AG04450 (cell line): ENCODE measurements around the gene TRPM5. TPM values are rescaled to one million over a fixed set of nuclear protein-coding genes. Genes with fewer than 3 reads are reported as not detected.

Source experiments
- CTCF ChIA-PET: fragments of 300-600, 350-600 bp; formaldehyde crosslinking; extraction: SDS; loops from one replicate; lab custom pipeline; 2022; ENCODE audit warnings: antibody characterized with exemption, inconsistent platforms; lab: Charles Lee
- POLR2A ChIA-PET: fragments of 350-600 bp; formaldehyde crosslinking; extraction: SDS; loops from one replicate; lab custom pipeline; 2021; ENCODE audit warnings: antibody characterized with exemption, inconsistent platforms; lab: Yijun Ruan, JAX
- DNase-seq: peaks from one replicate; pipeline ENCODE4 v3.0.0-alpha.2; 2011; ENCODE audit warnings: low read depth, low spot score
- H3K27ac ChIP-seq: one replicate; pipeline ENCODE4 v1.5.1; 2012; ENCODE audit warnings: low read depth, low read length, control low read depth
- H3K27me3 ChIP-seq: one replicate; pipeline ENCODE4 v1.6.0; 2012; ENCODE audit warnings: low read length; ENCODE audit not compliant: control insufficient read depth, insufficient read depth
- H3K4me3 ChIP-seq: 2 replicates; pipeline ENCODE4 v1.5.1; 2011; ENCODE audit warnings: mild to moderate bottlenecking, low read depth, low read length, control low read depth
- H3K9me3 ChIP-seq: 2 replicates; pipeline ENCODE4 v1.5.1; 2012; ENCODE audit warnings: low read length; ENCODE audit not compliant: control insufficient read depth, insufficient read depth
- polyA plus RNA-seq: library from polyadenylated mRNA; depleted of rRNA; stranded (reverse); fragments of >200 nt; gene quantifications from 2 replicates; pipeline ENCODE4 v1.2.3, GENCODE V29; 2011
- TF ChIP-seq, protein P1 (sequence below): IDR thresholded peaks from 2 replicates; pipeline ENCODE4 v1.5.1; 2011; ENCODE audit warnings: low read depth, low read length, control low read depth, inconsistent platforms

The TRPM5 gene
- polyA plus RNA-seq, 1 experiment, result not detected

DNA sequence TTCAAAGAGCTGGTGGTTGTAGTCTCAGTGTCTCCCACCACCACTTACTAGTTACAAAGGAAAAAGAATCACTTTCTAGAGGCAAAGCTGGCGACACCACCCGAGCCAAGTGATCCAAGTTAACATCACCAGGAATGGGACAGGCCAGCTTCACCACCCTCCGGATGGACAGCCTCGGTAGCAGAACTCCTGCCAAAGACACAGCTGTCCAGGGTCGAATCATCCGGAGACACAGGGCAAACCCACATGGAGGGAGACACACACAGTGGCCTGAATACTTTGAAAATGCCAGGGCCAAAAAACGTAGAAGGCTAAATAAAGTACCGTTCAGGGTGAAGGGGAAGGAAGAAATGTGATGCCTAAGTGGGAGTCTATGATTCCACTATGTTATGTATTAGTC, 33.6 kb upstream of the TRPM5 start:
- ChIA-PET POLR2A (no interaction called here), CTCF (no interaction called here)
- TF ChIP-seq, protein P1, sequence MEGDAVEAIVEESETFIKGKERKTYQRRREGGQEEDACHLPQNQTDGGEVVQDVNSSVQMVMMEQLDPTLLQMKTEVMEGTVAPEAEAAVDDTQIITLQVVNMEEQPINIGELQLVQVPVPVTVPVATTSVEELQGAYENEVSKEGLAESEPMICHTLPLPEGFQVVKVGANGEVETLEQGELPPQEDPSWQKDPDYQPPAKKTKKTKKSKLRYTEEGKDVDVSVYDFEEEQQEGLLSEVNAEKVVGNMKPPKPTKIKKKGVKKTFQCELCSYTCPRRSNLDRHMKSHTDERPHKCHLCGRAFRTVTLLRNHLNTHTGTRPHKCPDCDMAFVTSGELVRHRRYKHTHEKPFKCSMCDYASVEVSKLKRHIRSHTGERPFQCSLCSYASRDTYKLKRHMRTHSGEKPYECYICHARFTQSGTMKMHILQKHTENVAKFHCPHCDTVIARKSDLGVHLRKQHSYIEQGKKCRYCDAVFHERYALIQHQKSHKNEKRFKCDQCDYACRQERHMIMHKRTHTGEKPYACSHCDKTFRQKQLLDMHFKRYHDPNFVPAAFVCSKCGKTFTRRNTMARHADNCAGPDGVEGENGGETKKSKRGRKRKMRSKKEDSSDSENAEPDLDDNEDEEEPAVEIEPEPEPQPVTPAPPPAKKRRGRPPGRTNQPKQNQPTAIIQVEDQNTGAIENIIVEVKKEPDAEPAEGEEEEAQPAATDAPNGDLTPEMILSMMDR, result no peak
- H3K27me3 ChIP-seq, result peaks cover 12% of the 10 kb centered on the region
- H3K4me3 ChIP-seq, result no peak overlapping the region
- peaks cover 8% of the 10 kb centered on the region; the same call in 1 of the 2 replicates for H3K9me3 ChIP-seq
- no peak overlapping the region for H3K27ac ChIP-seq
- DNase-seq, result no peak

DNA sequence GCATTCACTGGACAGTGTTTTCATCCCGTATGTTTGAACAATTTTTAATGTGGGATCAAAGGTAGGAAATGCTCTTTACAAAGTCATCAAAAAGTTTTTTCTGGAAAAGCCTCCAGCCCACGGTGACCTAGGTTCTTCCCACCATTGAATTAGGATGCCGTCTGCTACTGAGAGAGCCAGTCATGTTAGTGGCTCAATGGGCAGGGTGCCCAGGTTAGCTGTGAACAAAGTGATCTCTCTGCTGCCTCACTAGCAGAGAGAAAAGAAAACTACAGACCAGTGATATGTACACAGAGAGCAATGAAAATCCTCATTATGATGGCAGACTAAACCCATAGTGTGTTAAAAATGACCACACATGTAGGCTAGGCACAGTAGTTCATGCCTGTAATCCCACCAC, 32.9 kb upstream of the TRPM5 start:
- no peak overlapping the region for H3K4me3 ChIP-seq
- CTCF ChIA-PET, result no interaction called here
- H3K27me3 ChIP-seq, result peaks cover 9% of the 10 kb centered on the region
- TF ChIP-seq, protein P1, result no peak
- H3K27ac ChIP-seq, result no peak overlapping the region
- peaks cover 8% of the 10 kb centered on the region; the same call in 1 of the 2 replicates for H3K9me3 ChIP-seq
- POLR2A ChIA-PET, result no interaction called here
- DNase-seq, result no peak

DNA sequence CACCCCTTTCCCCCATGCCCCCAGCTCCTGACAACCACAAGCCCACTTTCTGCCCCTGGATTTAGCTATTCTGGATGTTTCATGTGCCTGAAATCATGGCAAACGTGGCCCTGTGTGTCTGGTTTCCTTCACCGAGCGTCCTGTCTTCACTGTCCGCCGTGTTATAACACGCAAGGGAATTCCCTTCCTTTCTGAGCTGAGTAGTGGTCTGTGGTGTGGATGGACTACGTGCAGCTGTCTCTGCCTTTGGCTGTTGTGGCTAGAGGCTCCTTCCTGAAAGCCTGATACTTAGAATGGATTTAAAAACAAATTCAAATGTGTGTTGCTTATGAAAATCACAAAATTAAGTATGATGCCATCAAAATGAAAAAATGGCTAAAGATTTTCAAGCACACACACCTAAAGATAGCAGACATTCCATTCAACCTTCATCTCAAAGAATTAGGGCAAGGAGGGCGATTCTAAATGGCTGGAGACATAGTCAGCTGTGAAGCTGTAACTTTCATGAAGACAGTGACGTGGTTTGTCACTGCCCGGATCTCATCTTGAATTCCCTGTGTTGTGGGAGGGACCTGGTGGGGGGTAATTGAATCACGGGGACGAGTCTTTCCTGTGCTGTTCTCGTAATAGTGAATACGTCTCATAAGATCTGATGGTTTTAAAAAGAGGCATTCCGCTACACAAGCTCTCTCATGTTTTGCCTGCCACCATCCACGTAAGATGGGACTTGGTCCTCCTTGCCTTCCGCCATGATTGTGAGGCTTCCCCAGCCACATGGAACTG, 31.0 kb upstream of the TRPM5 start:
- ChIA-PET POLR2A (no interaction called here), CTCF (no interaction called here)
- DNase-seq, result no peak
- Histone ChIP-seq H3K9me3 (peaks cover 8% of the 10 kb centered on the region; the same call in 1 of the 2 replicates), H3K27ac (no peak overlapping the region), H3K4me3 (no peak overlapping the region), H3K27me3 (peaks cover 12% of the 10 kb centered on the region)
- TF ChIP-seq, protein P1, result no peak

DNA sequence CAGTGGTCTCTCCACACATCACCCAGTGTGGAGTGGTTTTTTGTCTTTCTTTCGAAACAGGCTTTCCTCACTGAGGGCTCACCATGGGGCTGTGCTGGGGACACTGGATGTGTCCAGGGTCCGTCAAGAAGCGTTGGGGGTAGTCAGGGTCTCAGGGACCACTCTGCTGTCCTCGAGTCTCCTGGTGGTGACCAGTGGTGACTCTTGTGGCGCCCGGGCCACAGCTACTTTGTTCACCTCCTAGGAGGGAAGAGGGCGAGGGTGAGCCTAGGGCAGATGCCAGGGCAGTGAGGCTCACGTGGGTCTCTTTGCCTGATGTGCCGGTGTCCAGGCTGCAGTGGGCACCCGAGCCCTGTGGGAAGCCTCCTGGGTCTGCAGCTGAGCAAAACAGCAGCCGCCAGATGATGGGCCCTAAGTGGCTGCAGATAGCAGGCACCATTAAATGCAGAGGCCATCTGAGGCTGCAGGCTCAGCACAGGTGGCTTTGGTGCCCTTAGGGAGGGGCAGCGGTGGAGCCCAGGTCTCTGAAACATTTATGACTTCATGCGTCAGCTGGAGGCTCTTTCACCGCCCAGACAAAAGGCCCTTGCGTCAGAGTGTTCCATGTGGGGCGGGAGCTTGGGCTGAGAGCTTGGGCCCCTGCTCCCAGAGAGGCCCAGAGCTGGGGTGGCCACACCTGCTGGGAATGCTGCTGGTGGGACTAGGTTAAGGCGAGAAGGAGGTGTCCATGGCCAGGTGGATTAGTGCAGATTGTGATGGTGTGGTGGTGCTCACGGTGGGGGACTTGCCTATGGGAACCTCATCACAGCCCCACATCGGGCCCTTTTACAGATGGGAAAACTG, 30.0 kb upstream of the TRPM5 start:
- Histone ChIP-seq H3K9me3 (peaks cover 5% of the 10 kb centered on the region; the same call in 1 of the 2 replicates), H3K27me3 (peaks cover 12% of the 10 kb centered on the region), H3K27ac (no peak overlapping the region), H3K4me3 (no peak overlapping the region)
- POLR2A ChIA-PET, result no interaction called here
- CTCF ChIA-PET, result no interaction called here
- no peak for DNase-seq
- TF ChIP-seq, protein P1, result no peak
